NB4 (cell line): ENCODE results near the gene MPRIP.

Experiments
- MYC ChIP-seq: IDR thresholded peaks from 2 replicates; pipeline ENCODE4 v1.6.1; 2011; ENCODE audit warnings: low read depth, low read length
- POLR2A ChIP-seq: IDR thresholded peaks from 2 replicates; pipeline ENCODE4 v1.6.1; 2011; ENCODE audit warnings: mild to moderate bottlenecking; ENCODE audit not compliant: insufficient read length; ENCODE audit errors: extremely low read depth
- TF ChIP-seq, protein P1 (sequence below): IDR thresholded peaks from one replicate; pipeline ENCODE4 v1.5.1; 2012; ENCODE audit warnings: low read depth, low read length
- TF ChIP-seq, protein P2 (sequence below): IDR thresholded peaks from 2 replicates; pipeline ENCODE4 v1.6.1; 2011; ENCODE audit warnings: low read depth, low read length

DNA sequence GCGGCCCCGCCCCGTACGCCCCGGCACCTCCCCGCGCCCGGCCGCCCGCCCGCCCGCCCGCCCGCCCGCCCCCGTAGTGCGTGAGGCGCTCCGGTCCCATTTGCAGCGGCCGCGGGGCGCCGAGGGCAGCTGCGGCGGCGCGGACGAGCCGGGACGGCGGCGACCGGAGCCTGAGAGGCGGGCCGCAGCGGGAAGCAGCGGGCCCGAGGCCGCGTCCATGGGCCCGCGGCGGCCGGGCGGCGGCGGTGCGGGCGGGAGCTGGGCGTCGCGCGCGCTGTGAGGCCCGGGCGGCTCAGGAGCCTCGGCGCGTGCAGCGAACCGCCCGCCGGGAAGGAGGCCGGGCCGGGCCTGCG is at the start of gene MPRIP:
- TF ChIP-seq POLR2A (no peak), MYC (no peak)
- TF ChIP-seq, protein P1, sequence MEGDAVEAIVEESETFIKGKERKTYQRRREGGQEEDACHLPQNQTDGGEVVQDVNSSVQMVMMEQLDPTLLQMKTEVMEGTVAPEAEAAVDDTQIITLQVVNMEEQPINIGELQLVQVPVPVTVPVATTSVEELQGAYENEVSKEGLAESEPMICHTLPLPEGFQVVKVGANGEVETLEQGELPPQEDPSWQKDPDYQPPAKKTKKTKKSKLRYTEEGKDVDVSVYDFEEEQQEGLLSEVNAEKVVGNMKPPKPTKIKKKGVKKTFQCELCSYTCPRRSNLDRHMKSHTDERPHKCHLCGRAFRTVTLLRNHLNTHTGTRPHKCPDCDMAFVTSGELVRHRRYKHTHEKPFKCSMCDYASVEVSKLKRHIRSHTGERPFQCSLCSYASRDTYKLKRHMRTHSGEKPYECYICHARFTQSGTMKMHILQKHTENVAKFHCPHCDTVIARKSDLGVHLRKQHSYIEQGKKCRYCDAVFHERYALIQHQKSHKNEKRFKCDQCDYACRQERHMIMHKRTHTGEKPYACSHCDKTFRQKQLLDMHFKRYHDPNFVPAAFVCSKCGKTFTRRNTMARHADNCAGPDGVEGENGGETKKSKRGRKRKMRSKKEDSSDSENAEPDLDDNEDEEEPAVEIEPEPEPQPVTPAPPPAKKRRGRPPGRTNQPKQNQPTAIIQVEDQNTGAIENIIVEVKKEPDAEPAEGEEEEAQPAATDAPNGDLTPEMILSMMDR = no peak
- TF ChIP-seq, protein P2, sequence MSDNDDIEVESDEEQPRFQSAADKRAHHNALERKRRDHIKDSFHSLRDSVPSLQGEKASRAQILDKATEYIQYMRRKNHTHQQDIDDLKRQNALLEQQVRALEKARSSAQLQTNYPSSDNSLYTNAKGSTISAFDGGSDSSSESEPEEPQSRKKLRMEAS = no peak
